Measurements from ENCODE around the gene FKBP8. TPM values are rescaled to one million over a fixed set of nuclear protein-coding genes. Genes with fewer than 3 reads are reported as not detected.

FKBP8 gene
- total and polyA plus RNA-seq, 4 donors, result 115 to 364 (median 275) TPM

GRCh38 chr19:18504886-18505610 lies 38.3 kb downstream of the FKBP8 start:
- no peak for DNase-seq (ENCODE audit: low read depth in 4 of 6, low spot score in 6 of 6)
- Histone ChIP-seq H3K4me3 (ENCODE audit: low read depth, low read length) (no peak overlapping the region), H3K36me3 (ENCODE audit: control insufficient read depth, insufficient read depth, low read length) (peaks cover 27% of the 10 kb centered on the region), H3K9me3 (ENCODE audit: control insufficient read depth, insufficient read depth, low read length) (no peaks in the 10 kb centered on the region), H3K4me1 (ENCODE audit: control insufficient read depth, insufficient read depth, low read length) (peaks cover 88% of the 10 kb centered on the region), H3K27ac (ENCODE audit: low read depth, low read length) (no peak overlapping the region), H3K27me3 (ENCODE audit: control insufficient read depth, insufficient read depth, low read length) (no peaks in the 10 kb centered on the region)
- WGBS (ENCODE audit: insufficient coverage), result 79% methylated on average over 6 of the region's 8 CpGs

- no peaks in the 10 kb centered on the region for H3K27me3 ChIP-seq (ENCODE audit: control insufficient read depth, insufficient read depth, low read length)
- WGBS (ENCODE audit: insufficient coverage), result 59% methylated on average over 16 of the region's 20 CpGs
- no peak overlapping the region for H3K27ac ChIP-seq (ENCODE audit: low read depth, low read length)
- peak in 1 of 6 donors; percentile 67 for DNase-seq (ENCODE audit: low read depth in 4 of 6, low spot score in 6 of 6)
- H3K9me3 ChIP-seq (ENCODE audit: control insufficient read depth, insufficient read depth, low read length), result no peaks in the 10 kb centered on the region
- H3K36me3 ChIP-seq (ENCODE audit: control insufficient read depth, insufficient read depth, low read length), result peaks cover 27% of the 10 kb centered on the region
- H3K4me3 ChIP-seq (ENCODE audit: low read depth, low read length), result no peak overlapping the region
- H3K4me1 ChIP-seq (ENCODE audit: control insufficient read depth, insufficient read depth, low read length), result peaks cover 96% of the 10 kb centered on the region
Observed at GRCh38 chr19:18503971-18504885, 39.1 kb downstream of the FKBP8 start.

GRCh38 chr19:18503337-18503970 lies 39.9 kb downstream of the FKBP8 start:
- Histone ChIP-seq H3K4me3 (ENCODE audit: low read depth, low read length) (no peak overlapping the region), H3K27me3 (ENCODE audit: control insufficient read depth, insufficient read depth, low read length) (no peaks in the 10 kb centered on the region), H3K36me3 (ENCODE audit: control insufficient read depth, insufficient read depth, low read length) (peaks cover 27% of the 10 kb centered on the region), H3K27ac (ENCODE audit: low read depth, low read length) (no peak overlapping the region), H3K9me3 (ENCODE audit: control insufficient read depth, insufficient read depth, low read length) (no peaks in the 10 kb centered on the region), H3K4me1 (ENCODE audit: control insufficient read depth, insufficient read depth, low read length) (peaks cover 97% of the 10 kb centered on the region)
- no peak for DNase-seq (ENCODE audit: low read depth in 4 of 6, low spot score in 6 of 6)
- WGBS (ENCODE audit: insufficient coverage), result 78% methylated on average over 13 of the region's 15 CpGs

- H3K4me1 ChIP-seq (ENCODE audit: control insufficient read depth, insufficient read depth, low read length), result peaks cover 98% of the 10 kb centered on the region
- H3K9me3 ChIP-seq (ENCODE audit: control insufficient read depth, insufficient read depth, low read length), result no peaks in the 10 kb centered on the region
- H3K4me3 ChIP-seq (ENCODE audit: low read depth, low read length), result no peak overlapping the region
- H3K36me3 ChIP-seq (ENCODE audit: control insufficient read depth, insufficient read depth, low read length), result peaks cover 27% of the 10 kb centered on the region
- DNase-seq (ENCODE audit: low read depth in 4 of 6, low spot score in 6 of 6), result no peak
- H3K27ac ChIP-seq (ENCODE audit: low read depth, low read length), result no peak overlapping the region
- H3K27me3 ChIP-seq (ENCODE audit: control insufficient read depth, insufficient read depth, low read length), result no peaks in the 10 kb centered on the region
- WGBS (ENCODE audit: insufficient coverage), result 67% methylated on average over 15 of the region's 17 CpGs
Observed at GRCh38 chr19:18502638-18503294, 40.6 kb downstream of the FKBP8 start.

- no peaks in the 10 kb centered on the region for H3K9me3 ChIP-seq (ENCODE audit: control insufficient read depth, insufficient read depth, low read length)
- H3K4me1 ChIP-seq (ENCODE audit: control insufficient read depth, insufficient read depth, low read length), result peaks cover 92% of the 10 kb centered on the region
- 88% methylated on average over 2 of the region's 7 CpGs for WGBS (ENCODE audit: insufficient coverage)
- H3K4me3 ChIP-seq (ENCODE audit: low read depth, low read length), result no peak overlapping the region
- peak overlapping the region; percentile 25 for H3K27ac ChIP-seq (ENCODE audit: low read depth, low read length)
- H3K36me3 ChIP-seq (ENCODE audit: control insufficient read depth, insufficient read depth, low read length), result peaks cover 25% of the 10 kb centered on the region
- no peak for DNase-seq (ENCODE audit: low read depth in 4 of 6, low spot score in 6 of 6)
- H3K27me3 ChIP-seq (ENCODE audit: control insufficient read depth, insufficient read depth, low read length), result no peaks in the 10 kb centered on the region
Observed at GRCh38 chr19:18502246-18502637, 41.1 kb downstream of the FKBP8 start.

- Histone ChIP-seq H3K4me3 (ENCODE audit: low read depth, low read length) (no peak overlapping the region), H3K36me3 (ENCODE audit: control insufficient read depth, insufficient read depth, low read length) (peaks cover 25% of the 10 kb centered on the region), H3K9me3 (ENCODE audit: control insufficient read depth, insufficient read depth, low read length) (no peaks in the 10 kb centered on the region), H3K27ac (ENCODE audit: low read depth, low read length) (peak overlapping the region; percentile 25), H3K27me3 (ENCODE audit: control insufficient read depth, insufficient read depth, low read length) (no peaks in the 10 kb centered on the region), H3K4me1 (ENCODE audit: control insufficient read depth, insufficient read depth, low read length) (peaks cover 88% of the 10 kb centered on the region)
- WGBS (ENCODE audit: insufficient coverage), result 68% methylated on average over 5 of the region's 9 CpGs
- DNase-seq (ENCODE audit: low read depth in 4 of 6, low spot score in 6 of 6), result no peak
Observed at GRCh38 chr19:18501832-18502231, 41.5 kb downstream of the FKBP8 start.

GRCh38 chr19:18501351-18501750 lies 42.0 kb downstream of the FKBP8 start:
- peak overlapping the region; percentile 81 for H3K27ac ChIP-seq (ENCODE audit: low read depth, low read length)
- H3K27me3 ChIP-seq (ENCODE audit: control insufficient read depth, insufficient read depth, low read length), result no peaks in the 10 kb centered on the region

GRCh38 chr19:18500799-18501198 lies 42.6 kb downstream of the FKBP8 start:
- Histone ChIP-seq H3K36me3 (ENCODE audit: control insufficient read depth, insufficient read depth, low read length) (peaks cover 20% of the 10 kb centered on the region), H3K4me1 (ENCODE audit: control insufficient read depth, insufficient read depth, low read length) (peaks cover 82% of the 10 kb centered on the region), H3K4me3 (ENCODE audit: low read depth, low read length) (no peak overlapping the region), H3K9me3 (ENCODE audit: control insufficient read depth, insufficient read depth, low read length) (no peaks in the 10 kb centered on the region), H3K27me3 (ENCODE audit: control insufficient read depth, insufficient read depth, low read length) (no peaks in the 10 kb centered on the region), H3K27ac (ENCODE audit: low read depth, low read length) (peak overlapping the region; percentile 81)
- WGBS (ENCODE audit: insufficient coverage), result 38% methylated on average over 11 of the region's 11 CpGs
- DNase-seq (ENCODE audit: low read depth in 4 of 6, low spot score in 6 of 6), result peak in 2 of 6 donors; percentile 73 to 81

More at GRCh38 chr19:18501351-18501750, 42.0 kb downstream of the FKBP8 start:
- 75% methylated on average over 13 of the region's 13 CpGs for WGBS (ENCODE audit: insufficient coverage)
- peaks cover 24% of the 10 kb centered on the region for H3K36me3 ChIP-seq (ENCODE audit: control insufficient read depth, insufficient read depth, low read length)
- H3K9me3 ChIP-seq (ENCODE audit: control insufficient read depth, insufficient read depth, low read length), result no peaks in the 10 kb centered on the region
- H3K4me1 ChIP-seq (ENCODE audit: control insufficient read depth, insufficient read depth, low read length), result peaks cover 84% of the 10 kb centered on the region
- no peak for DNase-seq (ENCODE audit: low read depth in 4 of 6, low spot score in 6 of 6)
- H3K4me3 ChIP-seq (ENCODE audit: low read depth, low read length), result no peak overlapping the region

GRCh38 chr19:18500376-18500775 lies 43.0 kb downstream of the FKBP8 start:
- Histone ChIP-seq H3K27me3 (ENCODE audit: control insufficient read depth, insufficient read depth, low read length) (no peaks in the 10 kb centered on the region), H3K27ac (ENCODE audit: low read depth, low read length) (peak overlapping the region; percentile 81), H3K4me3 (ENCODE audit: low read depth, low read length) (no peak overlapping the region), H3K4me1 (ENCODE audit: control insufficient read depth, insufficient read depth, low read length) (peaks cover 82% of the 10 kb centered on the region), H3K36me3 (ENCODE audit: control insufficient read depth, insufficient read depth, low read length) (peaks cover 20% of the 10 kb centered on the region), H3K9me3 (ENCODE audit: control insufficient read depth, insufficient read depth, low read length) (no peaks in the 10 kb centered on the region)
- DNase-seq (ENCODE audit: low read depth in 4 of 6, low spot score in 6 of 6), result peak in 1 of 6 donors; percentile 52
- 20% methylated on average over 6 of the region's 7 CpGs for WGBS (ENCODE audit: insufficient coverage)
